Neuronal stem cell (in vitro differentiated cells): Measurements from ENCODE around the gene PDLIM5.

Experiments
- DNase-seq: peaks from one replicate; pipeline ENCODE4 v3.0.0-alpha.2; 2013; ENCODE audit warnings: low spot score
- H2AFZ ChIP-seq: one replicate; pipeline ENCODE4 v1.6.1; 2013; ENCODE audit warnings: mild to moderate bottlenecking, low read length, inconsistent platforms
- H2AK5ac ChIP-seq: 2 replicates; pipeline ENCODE4 v1.6.1; 2013; ENCODE audit warnings: low read depth, mild to moderate bottlenecking, inconsistent platforms, low read length, moderate library complexity, mixed read lengths
- H2BK120ac ChIP-seq: 2 replicates; pipeline ENCODE4 v1.6.1; 2013; ENCODE audit warnings: low read depth, mild to moderate bottlenecking, inconsistent platforms, low read length, moderate library complexity, mixed read lengths
- H2BK12ac ChIP-seq: one replicate; pipeline ENCODE4 v1.6.1; 2013; ENCODE audit warnings: low read length, inconsistent platforms
- H2BK15ac ChIP-seq: 2 replicates; pipeline ENCODE4 v1.6.1; 2013; ENCODE audit warnings: mild to moderate bottlenecking, low read length, inconsistent platforms, mixed read lengths
- H2BK5ac ChIP-seq: one replicate; pipeline ENCODE4 v1.6.1; 2013; ENCODE audit warnings: inconsistent platforms, mild to moderate bottlenecking, low read length, moderate library complexity
- H3K14ac ChIP-seq: one replicate; pipeline ENCODE4 v1.6.1; 2013; ENCODE audit warnings: low read length, inconsistent platforms
- H3K18ac ChIP-seq: 2 replicates; pipeline ENCODE4 v1.6.1; 2013; ENCODE audit warnings: low read length, inconsistent platforms
- H3K23ac ChIP-seq: 2 replicates; pipeline ENCODE4 v1.6.1; 2013; ENCODE audit warnings: low read depth, mild to moderate bottlenecking, mixed read lengths, low read length, inconsistent platforms; ENCODE audit not compliant: poor library complexity
- H3K27ac ChIP-seq: replicated peaks from 3 replicates; pipeline ENCODE4 v1.5.1; 2013; ENCODE audit warnings: low read length, inconsistent platforms
- H3K27me3 ChIP-seq, 3 experiments: 2 replicates each; pipeline ENCODE4 v1.6.1; 2013; ENCODE audit warnings: low read length in 3 of 3, mild to moderate bottlenecking in 2 of 3, inconsistent platforms in 1 of 3, low read depth in 1 of 3, mixed read lengths in 1 of 3, moderate library complexity in 1 of 3; ENCODE audit not compliant: control insufficient read depth in 3 of 3, insufficient read depth in 3 of 3
- H3K36me3 ChIP-seq, 2 donors: replicated peaks in 1 of 2; 2 replicates each; pipeline ENCODE4 v1.6.1; 2013; ENCODE audit warnings: low read length in 2 of 2; ENCODE audit not compliant: control insufficient read depth in 2 of 2, insufficient read depth in 2 of 2
- H3K4ac ChIP-seq: 2 replicates; pipeline ENCODE4 v1.6.1; 2013; ENCODE audit warnings: inconsistent platforms, mild to moderate bottlenecking, low read length, moderate library complexity
- H3K4me1 ChIP-seq, 2 donors: 1 replicate in 1 of 2; 2 replicates in 1 of 2; pipeline ENCODE4 v1.6.1; 2013; ENCODE audit warnings: low read length in 2 of 2, low read depth in 1 of 2; ENCODE audit not compliant: control insufficient read depth in 2 of 2, insufficient read depth in 1 of 2
- H3K4me2 ChIP-seq: one replicate; pipeline ENCODE4 v1.6.1; 2013; ENCODE audit warnings: mild to moderate bottlenecking, low read length, inconsistent platforms; ENCODE audit not compliant: insufficient read depth, poor library complexity, severe bottlenecking
- H3K4me3 ChIP-seq, 2 donors: 2 replicates each; pipeline ENCODE4 v1.5.1; 2013; ENCODE audit warnings: low read length in 2 of 2, mild to moderate bottlenecking in 2 of 2, inconsistent platforms in 1 of 2, moderate library complexity in 1 of 2
- H3K79me1 ChIP-seq: one replicate; pipeline ENCODE4 v1.6.1; 2013; ENCODE audit warnings: low read depth, mild to moderate bottlenecking, inconsistent platforms, low read length, moderate library complexity
- H3K9ac ChIP-seq: one replicate; pipeline ENCODE4 v1.6.1; 2013; ENCODE audit warnings: mild to moderate bottlenecking, low read depth, low read length, inconsistent platforms; ENCODE audit not compliant: poor library complexity
- H3K9me3 ChIP-seq, 2 donors: replicated peaks in 1 of 2; 2 replicates each; pipeline versions ENCODE3 to v1.6.1; 2013; ENCODE audit warnings: low read length in 2 of 2, mild to moderate bottlenecking in 2 of 2, inconsistent platforms in 1 of 2, low read depth in 1 of 2, mixed read lengths in 1 of 2, moderate library complexity in 1 of 2; ENCODE audit not compliant: control insufficient read depth in 2 of 2, insufficient read depth in 1 of 2
- H4K8ac ChIP-seq: one replicate; pipeline ENCODE4 v1.6.1; 2013; ENCODE audit warnings: low read depth, mild to moderate bottlenecking, inconsistent platforms, low read length, moderate library complexity
- H4K91ac ChIP-seq: one replicate; pipeline ENCODE4 v1.6.1; 2013; ENCODE audit warnings: low read length, low read depth, mild to moderate bottlenecking, inconsistent platforms; ENCODE audit not compliant: poor library complexity
- WGBS, 2 donors: extraction: QIAGEN DNeasy Blood & Tissue Kit; methylation state at CpG; one replicate each; pipeline ENCODE4 v1.1.7; 2013; ENCODE audit warnings: missing lambda C conversion rate in 2 of 2, mixed read lengths in 1 of 2; ENCODE audit not compliant: insufficient read length in 2 of 2, insufficient replicate concordance in 1 of 2; ENCODE audit errors: extremely low coverage in 2 of 2; 5-methylcytosine and 5-hydroxymethylcytosine counted together

The PDLIM5 gene

GRCh38 chr4:94452476-94453371 is 982 bp downstream of the PDLIM5 start:
- Histone ChIP-seq H3K79me1 (peaks cover 3% of the 10 kb centered on the region), H2AFZ (peak overlapping the region; percentile 96), H3K4me3 (peak overlapping the region; percentile 83 to 96), H3K4me2 (peak overlapping the region; percentile 67), H3K9me3 (no peaks in the 10 kb centered on the region), H2AK5ac (no peak overlapping the region), H2BK5ac (no peak overlapping the region), H3K23ac (no peak overlapping the region), H2BK12ac (no peak overlapping the region), H2BK15ac (no peak overlapping the region), H3K4me1 (peaks cover 2 to 31% of the 10 kb centered on the region in 2 donors), H3K27ac (peak overlapping the region; percentile 40), H3K27me3 (peaks cover 0 to 3% (median 0%) of the 10 kb centered on the region in 3 experiments), H3K4ac (no peak overlapping the region), H2BK120ac (no peak overlapping the region), H3K36me3 (peaks cover 0 to 18% of the 10 kb centered on the region in 2 donors), H3K14ac (no peak overlapping the region), H3K18ac (peak overlapping the region; percentile 50), H4K8ac (no peak overlapping the region), H3K9ac (peak overlapping the region; percentile 38), H4K91ac (no peak overlapping the region)
- no CpG with 5 or more reads among the region's 26 CpGs for WGBS, 2 donors
- DNase-seq: peak; percentile 38

- Histone ChIP-seq H2BK5ac (no peak overlapping the region), H3K9me3 (no peaks in the 10 kb centered on the region), H2BK15ac (no peak overlapping the region), H3K9ac (no peak overlapping the region), H2BK12ac (no peak overlapping the region), H3K79me1 (peaks cover 3% of the 10 kb centered on the region), H2BK120ac (no peak overlapping the region), H3K4me1 (peaks cover 2 to 33% of the 10 kb centered on the region in 2 donors), H3K36me3 (peaks cover 0 to 18% of the 10 kb centered on the region in 2 donors), H4K91ac (no peak overlapping the region), H3K18ac (no peak overlapping the region), H3K23ac (no peak overlapping the region), H2AK5ac (no peak overlapping the region), H4K8ac (no peak overlapping the region), H3K27me3 (peaks cover 0 to 3% (median 0%) of the 10 kb centered on the region in 3 experiments), H3K4me2 (peak overlapping the region; percentile 67), H2AFZ (peak overlapping the region; percentile 96), H3K4me3 (peak overlapping the region; percentile 83 to 96), H3K14ac (no peak overlapping the region), H3K27ac (no peak overlapping the region), H3K4ac (no peak overlapping the region)
- no CpG with 5 or more reads among the region's 7 CpGs for WGBS, 2 donors
- no peak for DNase-seq
Observed at GRCh38 chr4:94453391-94453963, 1.7 kb downstream of the PDLIM5 start.

- Histone ChIP-seq H3K27me3 (peaks cover 0 to 3% (median 0%) of the 10 kb centered on the region in 3 experiments), H3K9me3 (no peaks in the 10 kb centered on the region), H3K4ac (no peak overlapping the region), H2BK15ac (no peak overlapping the region), H3K9ac (no peak overlapping the region), H3K4me2 (no peak overlapping the region), H2BK5ac (no peak overlapping the region), H3K27ac (no peak overlapping the region), H3K79me1 (peaks cover 3% of the 10 kb centered on the region), H3K14ac (no peak overlapping the region), H2AFZ (no peak overlapping the region), H4K91ac (no peak overlapping the region), H3K36me3 (peaks cover 0 to 18% of the 10 kb centered on the region in 2 donors), H2BK12ac (no peak overlapping the region), H2AK5ac (no peak overlapping the region), H3K4me1 (peaks cover 5 to 42% of the 10 kb centered on the region in 2 donors), H3K18ac (no peak overlapping the region), H4K8ac (no peak overlapping the region), H2BK120ac (no peak overlapping the region), H3K23ac (no peak overlapping the region), H3K4me3 (peak overlapping the region in 1 of 2 donors; percentile 6)
- DNase-seq: no peak
- no CpG with 5 or more reads among the region's 2 CpGs for WGBS, 2 donors
Observed at GRCh38 chr4:94454405-94454804, 2.7 kb downstream of the PDLIM5 start.

- Histone ChIP-seq H2BK120ac (no peak overlapping the region), H3K79me1 (peaks cover 3% of the 10 kb centered on the region), H2AK5ac (no peak overlapping the region), H3K9me3 (no peaks in the 10 kb centered on the region), H3K9ac (no peak overlapping the region), H2AFZ (no peak overlapping the region), H2BK5ac (no peak overlapping the region), H3K27ac (no peak overlapping the region), H4K91ac (no peak overlapping the region), H3K4me1 (peaks cover 7 to 49% of the 10 kb centered on the region in 2 donors), H4K8ac (no peak overlapping the region), H3K23ac (no peak overlapping the region), H3K18ac (no peak overlapping the region), H3K36me3 (peaks cover 0 to 18% of the 10 kb centered on the region in 2 donors), H3K4me3 (no peak overlapping the region), H3K4ac (no peak overlapping the region), H3K4me2 (no peak overlapping the region), H2BK12ac (no peak overlapping the region), H3K14ac (no peak overlapping the region), H3K27me3 (peaks cover 0 to 3% (median 0%) of the 10 kb centered on the region in 3 experiments), H2BK15ac (no peak overlapping the region)
- no CpG with 5 or more reads among the region's 3 CpGs for WGBS, 2 donors
- no peak for DNase-seq
Observed at GRCh38 chr4:94455081-94455480, 3.3 kb downstream of the PDLIM5 start.
